NCI-H128 (cell line): ENCODE results near the gene CMC2.

Experiments used
- DNase-seq: peaks from one replicate; lab custom pipeline; 2025; ENCODE audit not compliant: unreplicated experiment; lab: John Stamatoyannopoulos, UW

CMC2 gene

DNA sequence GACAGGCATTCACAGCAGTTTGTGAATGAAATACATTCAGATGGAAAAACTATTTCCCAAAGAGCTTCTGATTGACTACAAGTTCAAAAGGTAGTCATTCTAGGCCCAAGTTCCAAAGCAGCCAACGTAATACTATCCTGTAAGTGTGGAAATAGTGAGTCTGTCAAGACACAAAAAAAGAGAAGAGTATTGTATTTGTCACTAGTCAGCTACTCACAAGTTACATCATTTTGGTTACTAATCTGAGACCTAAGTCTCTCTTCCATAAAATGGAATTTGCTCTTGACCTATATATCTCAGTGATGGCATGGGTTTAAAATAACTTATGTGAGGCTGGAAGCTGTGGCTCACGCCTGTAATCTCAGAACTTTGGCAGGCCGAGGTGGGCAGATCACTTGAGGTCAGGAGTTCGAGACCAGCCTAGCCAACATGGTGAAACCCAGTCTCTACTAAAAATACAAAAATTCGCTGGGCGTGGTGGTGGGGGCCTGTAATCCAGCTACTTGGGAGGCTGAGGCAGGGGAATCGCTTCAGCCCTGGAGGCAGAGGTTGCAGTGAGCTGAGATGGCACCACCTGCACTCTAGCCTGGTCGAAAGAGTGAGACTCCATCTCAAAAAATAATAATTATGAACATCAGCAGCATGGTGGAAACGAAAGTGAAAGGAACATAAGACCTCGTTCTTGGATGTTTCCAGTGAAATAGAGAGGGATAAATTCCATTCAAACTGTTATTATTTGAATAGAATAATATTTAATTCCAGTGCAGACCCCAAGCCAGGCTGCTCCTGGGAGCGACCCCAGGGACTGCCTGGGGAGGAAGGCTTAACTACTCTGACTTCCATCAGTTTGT is 2.9 kb downstream of the CMC2 start:
- DNase-seq = no peak

DNA sequence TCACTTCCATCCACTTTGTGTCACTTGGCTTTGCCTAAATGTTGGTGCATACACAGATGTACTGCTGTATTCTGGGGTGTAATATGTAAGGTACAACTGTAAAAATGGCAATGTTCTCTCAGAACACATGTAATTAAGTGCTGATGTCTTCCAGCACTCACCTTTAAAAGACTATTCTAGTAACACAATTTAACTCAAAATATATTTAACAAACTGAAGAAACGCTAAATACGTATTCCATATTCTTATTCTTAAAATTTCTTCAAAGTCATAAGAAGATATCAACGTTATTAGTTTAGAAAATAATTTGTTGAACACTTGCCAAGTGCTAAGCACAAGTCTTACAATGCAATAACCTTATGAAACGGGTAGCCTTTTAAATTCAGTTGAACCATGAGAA is 3.6 kb downstream of the CMC2 start:
- no peak for DNase-seq

DNA sequence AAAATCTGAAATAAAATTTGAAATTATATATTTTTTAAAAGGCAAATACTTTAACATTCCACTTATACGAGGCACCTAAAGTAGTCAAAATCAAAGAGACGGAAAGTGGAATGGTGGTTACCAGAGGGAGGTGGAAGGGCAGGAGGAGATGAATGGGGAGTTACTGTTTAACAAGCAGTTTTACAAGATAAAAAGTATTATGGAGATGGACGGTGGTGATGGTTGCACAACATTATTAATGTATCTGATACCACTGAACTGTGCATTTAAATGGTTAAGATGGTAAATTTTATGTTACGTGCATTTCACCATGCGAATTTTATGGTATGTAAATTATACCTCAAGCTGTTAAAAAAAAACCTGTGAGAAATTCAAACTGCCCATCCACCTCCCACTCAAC is 5.4 kb downstream of the CMC2 start:
- DNase-seq = no peak

DNA sequence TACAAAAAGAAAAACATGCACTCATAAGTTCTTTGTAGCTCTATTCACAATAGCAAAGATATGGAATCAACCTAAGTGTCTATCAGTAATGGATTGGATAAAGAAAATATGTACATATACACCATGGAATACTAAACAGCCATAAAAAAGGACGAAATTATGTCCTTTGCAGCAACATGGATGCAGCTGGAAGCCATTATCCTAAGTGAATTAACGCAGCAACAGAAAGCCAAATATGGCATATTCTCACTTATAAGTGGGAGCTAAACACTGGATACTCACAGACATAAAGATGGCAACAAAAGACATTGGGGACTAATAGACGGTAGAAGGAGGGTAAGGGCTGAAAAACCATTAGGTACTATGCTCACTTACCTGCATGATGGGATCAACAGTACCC is 5.8 kb downstream of the CMC2 start:
- no peak for DNase-seq

DNA sequence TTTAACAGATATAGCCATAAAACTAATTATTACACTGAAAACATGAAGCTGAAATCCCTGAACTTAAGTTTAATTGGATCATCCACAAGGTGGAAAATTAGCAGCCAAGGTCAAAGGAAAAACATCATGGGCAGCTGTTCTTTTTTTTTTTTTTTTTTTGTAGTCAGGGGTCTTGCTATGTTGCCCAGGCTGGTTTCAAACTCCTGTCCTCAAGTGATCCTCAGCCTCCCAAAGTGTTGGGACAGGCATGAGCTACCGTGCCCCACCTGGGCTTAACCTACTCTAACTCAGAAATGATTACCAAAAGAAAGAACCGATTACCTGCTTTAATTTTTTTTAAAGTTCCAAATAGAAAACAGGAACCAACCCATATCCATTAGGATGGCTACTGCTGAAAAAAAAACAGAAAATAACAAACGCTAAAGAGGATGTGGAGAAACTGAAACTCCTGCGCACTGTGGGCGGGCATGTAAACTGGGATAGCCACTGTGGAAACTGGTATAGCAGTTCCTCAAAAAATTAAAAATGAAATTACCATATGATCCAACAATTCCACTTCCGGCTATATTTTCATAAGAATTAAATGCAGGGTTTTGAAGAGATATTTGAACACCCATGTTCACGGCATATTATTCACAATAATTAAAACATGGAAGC is 8.6 kb downstream of the CMC2 start:
- DNase-seq = no peak

DNA sequence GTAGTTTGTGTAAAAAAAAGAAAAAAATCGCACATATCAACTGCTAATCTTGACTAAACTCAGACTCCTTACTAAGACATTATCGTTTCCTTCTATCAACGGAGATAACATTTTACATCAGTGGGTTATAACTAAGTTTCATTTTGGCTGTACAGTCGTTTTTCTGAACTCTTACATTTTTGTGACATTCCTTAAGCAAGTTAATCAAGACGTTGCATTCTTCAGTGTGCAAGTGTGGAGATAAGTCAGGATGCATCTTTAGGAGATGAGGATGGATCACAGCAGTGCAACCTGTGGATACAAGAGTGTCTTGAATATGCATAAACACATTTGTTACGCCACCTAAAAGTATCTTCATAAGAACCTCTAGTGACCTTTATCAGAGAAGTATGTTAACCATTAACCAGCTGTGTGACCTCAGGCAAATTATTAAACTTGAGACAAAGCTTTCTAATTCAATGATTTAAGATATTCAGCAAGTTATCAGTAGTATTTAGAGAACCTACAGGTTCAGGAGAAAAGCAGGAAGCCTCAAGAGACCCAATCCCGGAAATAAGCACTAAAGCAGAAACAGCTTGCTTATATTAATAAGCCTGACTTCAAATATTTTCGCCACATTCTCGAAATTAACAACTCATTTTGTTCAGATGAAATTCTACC is 9.4 kb downstream of the CMC2 start:
- DNase-seq = no peak

DNA sequence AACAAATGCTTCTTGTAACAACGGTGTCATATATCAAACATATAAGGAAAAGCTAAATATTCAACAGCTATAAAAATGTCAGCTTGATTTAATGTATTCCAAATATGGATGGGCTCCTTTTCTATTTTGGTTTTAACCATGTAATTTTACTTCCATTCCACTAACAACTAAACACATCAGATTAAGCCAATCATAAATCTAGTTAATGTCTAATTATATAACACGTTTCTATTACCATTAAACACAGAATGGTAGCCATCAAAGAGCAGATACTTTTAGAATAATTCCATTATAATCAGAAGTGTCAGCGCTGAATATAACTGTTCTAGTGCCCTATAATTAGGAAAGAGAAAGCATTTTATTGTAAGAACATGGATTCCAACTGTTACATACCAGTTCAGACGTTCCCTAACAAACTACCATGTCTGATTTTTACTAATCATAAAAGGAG is 10.0 kb downstream of the CMC2 start:
- DNase-seq = no peak

DNA sequence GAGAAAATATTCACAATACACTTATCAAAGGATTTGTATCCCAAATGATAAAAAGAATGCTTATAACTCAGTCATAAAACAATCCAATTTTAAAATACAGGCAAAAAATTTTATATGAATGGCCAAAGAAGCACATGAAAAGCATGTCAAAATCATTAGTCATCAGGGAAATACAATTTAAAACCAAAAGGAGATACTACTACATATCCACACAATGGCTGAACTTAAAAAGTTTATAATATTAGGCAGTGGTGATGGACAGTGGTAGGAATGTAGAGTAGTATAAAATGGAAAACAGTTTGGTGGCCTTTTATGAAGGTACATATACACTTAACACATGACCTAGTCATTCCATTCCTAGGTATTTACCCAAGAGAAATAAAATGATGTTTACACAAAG is 12.2 kb downstream of the CMC2 start:
- no peak for DNase-seq

DNA sequence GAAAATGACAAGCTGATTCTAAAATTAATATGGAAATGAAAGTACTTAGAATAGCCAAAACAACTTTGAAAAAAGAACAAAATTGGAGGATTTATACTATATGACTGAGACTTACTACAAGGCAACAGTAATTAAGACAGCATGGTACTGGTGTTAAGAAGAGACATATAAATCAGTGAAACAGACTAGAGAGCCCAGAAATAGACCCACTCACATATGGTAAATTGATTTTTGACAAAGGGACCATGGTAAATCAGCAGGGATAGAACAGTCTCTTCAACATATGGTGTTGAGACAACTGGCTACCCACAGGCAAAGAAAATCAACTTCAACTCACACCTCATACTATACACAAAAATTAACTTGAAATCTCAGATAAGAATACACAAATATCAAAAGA is 12.9 kb downstream of the CMC2 start:
- no peak for DNase-seq

DNA sequence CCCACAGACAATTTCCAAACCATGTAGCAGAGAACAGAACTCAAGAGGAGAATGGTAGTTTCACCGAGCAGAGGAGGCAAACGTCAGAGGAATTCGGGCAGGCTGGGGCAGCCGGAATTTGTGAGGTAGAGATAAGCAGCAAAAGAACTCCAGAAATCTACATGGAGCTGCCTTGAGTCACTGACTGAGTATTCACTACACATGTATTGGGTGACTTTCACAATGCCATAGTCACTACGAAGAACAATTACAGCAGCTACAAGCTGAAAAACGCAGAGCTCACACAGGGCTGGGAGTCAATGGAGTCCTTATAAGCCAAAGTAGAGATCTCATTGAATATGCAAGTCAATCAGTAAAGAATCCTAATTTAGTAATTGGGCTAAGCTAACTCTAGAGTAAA is 13.4 kb downstream of the CMC2 start:
- no peak for DNase-seq

DNA sequence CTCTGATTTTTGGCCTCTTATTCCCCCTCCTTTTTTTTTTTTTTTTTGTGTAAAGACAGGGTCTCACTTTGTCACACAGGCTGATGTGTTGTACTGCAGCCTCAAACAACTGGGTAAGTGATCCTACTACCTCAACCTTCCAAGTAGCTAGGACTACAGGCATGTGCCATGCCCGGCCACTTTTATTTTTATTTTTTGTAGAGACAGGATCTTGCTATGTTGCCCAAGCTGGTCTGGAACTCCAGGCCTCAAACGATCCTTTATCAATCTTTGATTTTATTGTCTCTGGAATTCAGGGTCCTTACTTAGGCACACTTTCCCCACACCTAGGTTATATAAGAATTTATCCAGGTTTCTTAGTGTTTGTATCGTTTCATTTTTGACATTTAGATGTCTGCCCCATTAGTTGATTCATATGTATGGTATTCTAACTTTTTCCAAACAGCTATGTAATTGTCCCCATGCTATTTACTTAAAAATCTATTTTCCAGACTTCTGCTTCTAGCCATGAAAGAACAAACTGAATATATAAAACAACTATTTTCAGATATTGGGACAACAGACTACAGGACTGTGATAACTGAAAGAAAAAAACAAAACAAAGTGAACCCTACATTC is 13.9 kb downstream of the CMC2 start:
- no peak for DNase-seq

DNA sequence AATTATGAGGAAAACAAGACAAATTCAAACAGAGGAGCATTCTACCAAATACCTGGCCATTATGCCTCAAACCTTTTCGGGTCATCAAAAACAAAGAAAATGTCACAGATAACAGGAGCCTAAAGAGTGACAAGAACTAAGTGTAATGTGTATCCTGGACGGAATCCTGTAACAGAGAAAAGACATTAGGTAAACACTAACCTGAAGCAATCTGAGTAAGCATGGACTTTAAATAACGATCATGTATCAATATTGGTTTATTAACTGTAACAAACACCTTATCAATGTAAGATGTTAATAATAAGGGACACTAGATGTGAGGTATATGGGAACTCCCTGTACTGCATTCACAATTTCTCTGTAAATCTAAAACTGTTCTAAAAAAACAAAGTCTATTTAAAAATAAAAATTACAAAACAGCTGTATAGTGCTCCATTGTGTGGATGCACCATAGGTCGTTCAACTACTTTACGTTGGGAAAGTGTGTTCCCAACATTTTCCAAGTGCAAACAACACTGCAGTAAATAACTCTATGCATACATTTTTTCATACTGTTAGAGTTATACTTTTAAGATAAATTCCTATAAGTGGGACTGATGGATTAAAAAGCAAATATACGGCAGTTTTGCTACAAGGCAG is 14.8 kb downstream of the CMC2 start:
- no peak for DNase-seq

DNA sequence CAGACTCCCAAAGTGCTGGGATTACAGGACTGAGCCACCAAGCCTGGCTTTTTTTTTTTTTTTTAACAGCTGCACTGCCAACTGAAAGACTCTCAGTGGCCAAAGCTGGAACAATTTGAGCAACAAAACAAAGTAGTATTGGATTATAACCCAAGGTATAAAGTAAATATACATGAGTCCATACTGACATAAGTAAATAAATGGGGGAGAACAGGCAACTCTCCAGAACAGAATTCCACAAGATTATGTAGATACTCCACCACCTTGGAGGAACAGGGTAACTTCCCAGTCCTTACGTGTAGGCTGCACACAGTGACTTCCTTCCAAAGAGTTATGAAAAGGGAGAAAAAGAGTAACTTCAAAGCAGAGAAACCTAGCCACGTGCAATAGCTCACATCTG is 15.7 kb downstream of the CMC2 start:
- DNase-seq = no peak

DNA sequence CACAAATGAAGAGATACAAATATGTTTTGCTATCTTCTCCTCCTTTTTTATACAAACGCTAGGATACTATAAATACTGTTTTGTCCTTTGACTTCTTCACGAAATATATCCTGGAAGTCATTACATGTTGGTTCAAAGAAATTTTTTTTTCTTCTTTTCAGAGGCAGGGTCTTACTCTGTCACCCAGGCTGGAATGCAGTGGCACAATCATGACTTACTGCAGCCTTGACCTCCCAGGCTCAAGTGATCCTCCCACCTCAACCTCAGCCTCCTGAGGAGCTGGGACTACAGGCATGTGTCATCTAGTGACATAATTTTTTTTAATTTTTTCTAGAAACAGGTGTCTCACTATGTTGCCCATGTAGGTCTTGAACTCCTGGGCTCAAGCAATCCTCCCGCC is 16.1 kb downstream of the CMC2 start:
- DNase-seq = no peak

DNA sequence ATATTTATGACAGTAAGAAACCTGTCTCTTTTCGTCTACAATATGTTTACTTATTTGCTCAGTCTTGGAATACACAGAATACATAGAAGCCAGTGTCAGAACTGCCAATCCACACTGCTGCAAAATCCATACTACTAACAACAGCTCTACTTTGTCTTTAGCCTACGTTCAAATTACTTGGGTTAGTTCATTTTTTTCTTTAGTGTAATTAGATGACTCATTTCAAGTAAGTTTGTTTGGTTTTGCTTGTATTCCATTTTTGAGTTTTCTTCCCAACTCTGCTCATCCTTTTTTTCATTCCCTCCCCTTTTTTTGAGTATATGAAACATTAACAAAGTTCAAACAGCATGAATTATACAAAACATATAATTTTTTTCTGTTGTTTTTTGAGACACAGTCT is 16.9 kb downstream of the CMC2 start:
- DNase-seq = no peak

DNA sequence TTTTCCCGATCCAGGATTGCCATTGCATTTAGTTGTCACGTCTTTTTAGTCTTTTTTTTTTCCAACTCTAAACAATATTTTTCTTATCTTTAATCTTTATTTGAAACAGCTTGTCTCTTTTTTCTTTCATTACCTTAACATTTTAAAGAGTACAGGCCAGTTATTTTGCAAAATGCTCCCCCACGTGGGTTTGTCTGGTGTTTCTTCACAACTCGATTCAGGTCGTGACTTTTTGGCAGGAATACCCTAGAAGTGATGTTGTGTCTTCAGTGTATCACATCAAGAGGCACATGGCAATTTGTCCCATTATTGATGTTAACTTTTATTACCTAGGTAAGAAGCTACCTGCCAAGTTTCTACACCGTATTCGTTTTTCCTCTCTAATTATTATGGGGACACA is 17.9 kb downstream of the CMC2 start:
- no peak for DNase-seq

DNA sequence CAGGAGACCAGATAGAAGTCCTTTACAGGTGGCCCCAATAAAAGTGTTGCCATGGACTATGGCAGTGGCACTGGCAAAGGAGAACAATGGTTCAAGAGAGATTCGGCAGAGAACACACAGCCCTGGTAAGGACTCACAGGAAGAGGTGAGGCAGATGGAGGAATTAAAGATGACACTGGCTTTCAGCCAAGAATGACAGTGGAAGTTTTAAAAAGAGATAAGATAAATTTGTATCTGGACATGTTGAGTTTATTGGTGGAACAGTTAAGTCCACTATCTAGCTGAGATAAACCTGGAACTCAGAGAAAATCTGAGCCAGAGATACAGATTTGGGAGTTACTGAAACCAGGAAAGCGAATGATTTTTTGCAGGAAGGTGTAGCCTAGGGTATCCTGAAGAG is 20.1 kb downstream of the CMC2 start:
- no peak for DNase-seq

DNA sequence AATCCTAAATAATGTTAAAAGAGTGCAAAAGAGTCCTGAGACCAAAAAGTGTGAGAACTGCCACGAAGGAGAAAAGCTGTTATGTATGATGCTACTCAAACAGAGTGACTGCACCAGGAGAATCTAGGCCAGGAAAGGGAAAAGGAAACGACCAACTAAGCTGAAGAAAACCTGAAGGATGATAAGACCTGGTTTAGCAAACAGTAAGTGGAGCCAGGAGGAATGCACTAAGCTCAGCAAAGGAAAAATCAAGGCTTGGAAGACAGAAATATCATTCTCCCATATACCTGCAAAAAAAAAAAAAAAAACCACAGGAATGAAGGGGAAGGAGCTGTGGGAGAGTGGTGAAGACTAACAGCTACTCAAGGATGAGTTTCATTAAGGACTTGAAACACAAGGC is 21.1 kb downstream of the CMC2 start:
- no peak for DNase-seq

DNA sequence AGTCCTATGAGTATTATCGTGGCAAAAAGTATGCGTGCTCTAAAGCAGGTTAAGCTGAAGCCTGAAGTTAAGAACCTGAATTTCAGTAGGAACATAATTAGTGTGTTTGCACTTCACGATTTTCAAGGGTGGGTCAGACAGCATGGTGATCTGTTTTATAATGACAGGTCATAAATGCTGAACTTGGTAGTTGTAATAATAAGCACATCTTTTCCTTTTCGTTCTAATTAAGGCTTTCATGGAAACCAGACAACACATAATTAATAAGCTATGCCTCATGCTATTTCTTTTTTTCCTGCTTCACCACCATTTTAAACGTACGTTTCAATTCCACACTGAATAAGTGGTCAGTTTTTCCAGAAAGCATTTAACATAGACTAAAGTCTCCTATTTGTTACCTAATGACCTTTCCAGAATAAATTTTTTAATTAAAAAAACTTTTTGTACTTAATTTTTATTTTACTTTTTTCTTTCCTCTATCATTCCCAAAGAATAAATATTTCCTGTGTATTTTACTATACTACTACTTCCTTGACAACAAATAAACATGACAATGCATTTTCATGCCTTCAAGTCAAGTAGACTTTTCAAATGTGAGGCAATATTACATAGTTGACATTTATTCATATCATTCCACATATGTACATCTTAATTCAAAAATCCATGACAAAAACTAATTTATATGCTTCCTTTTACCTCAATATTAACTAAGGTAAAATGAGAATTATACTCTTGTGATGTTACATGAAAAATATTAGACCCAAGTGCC is 22.4 kb downstream of the CMC2 start:
- DNase-seq = no peak

DNA sequence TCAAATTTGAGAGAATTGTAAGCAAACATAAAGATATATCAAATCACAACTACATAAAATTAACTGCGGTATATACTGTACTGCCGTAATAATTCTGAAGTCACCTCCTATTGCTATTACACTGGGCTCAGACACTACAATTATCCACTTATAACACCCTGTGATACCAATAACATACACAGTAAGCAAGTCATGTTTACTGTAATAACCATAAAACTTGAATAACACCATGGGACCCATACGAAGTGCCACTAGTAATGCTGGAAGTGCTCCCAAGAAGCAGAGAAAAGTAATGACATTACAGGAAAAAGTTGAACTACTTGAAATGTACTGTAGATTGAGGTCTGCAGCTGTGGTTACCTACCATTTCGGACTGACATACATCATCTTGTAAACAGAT is 24.0 kb downstream of the CMC2 start:
- no peak for DNase-seq

DNA sequence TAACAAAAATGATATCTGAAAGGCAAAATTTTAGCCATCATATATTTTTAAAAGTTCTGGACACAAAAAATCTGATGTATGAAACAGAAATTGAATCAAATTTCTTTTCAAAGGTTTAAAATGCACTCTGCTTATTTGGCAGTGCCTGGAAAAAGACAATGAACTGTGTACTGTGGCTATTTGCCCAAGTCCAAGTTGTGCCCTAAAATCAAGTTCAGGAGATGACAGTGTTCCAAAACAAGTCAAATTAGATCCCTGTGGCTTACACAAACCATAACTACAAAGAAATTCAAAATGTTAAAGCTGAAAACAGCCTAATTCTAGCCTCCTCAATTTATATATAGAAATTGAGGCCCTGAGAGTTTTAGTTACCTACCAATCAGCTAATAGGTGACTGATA is 25.6 kb downstream of the CMC2 start:
- DNase-seq = no peak
